Measurements from ENCODE around the gene OR8D2. TPM values are rescaled to one million over a fixed set of nuclear protein-coding genes. Genes with fewer than 3 reads are reported as not detected.

OR8D2 gene, protein sequence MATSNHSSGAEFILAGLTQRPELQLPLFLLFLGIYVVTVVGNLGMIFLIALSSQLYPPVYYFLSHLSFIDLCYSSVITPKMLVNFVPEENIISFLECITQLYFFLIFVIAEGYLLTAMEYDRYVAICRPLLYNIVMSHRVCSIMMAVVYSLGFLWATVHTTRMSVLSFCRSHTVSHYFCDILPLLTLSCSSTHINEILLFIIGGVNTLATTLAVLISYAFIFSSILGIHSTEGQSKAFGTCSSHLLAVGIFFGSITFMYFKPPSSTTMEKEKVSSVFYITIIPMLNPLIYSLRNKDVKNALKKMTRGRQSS
- total RNA-seq (2022; extraction: Qiagen RNA extraction), result not detected in 5 replicates

DNA sequence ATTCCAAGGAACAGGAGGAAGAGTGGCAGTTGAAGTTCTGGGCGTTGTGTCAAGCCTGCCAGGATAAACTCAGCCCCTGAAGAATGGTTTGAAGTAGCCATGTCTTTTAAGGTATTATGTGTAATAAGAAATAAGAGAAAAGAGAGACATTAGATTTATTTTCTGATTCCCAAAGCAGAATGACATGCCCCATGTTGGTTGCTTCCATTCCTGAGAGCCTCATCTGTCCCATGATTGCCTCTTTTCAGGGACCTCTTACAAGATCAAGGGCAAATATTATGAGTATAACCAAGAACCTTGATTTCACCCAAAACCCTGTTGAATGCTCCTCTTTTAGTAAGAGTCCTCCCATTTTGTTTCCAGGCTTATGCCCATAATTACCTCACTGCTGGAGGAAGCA, at the start of gene OR8D2:
TSS of gene OR8D2 (minus strand) at position 101 of the 400 bp plus-strand sequence. CDS start at position 101, 0 bp downstream.

DNA sequence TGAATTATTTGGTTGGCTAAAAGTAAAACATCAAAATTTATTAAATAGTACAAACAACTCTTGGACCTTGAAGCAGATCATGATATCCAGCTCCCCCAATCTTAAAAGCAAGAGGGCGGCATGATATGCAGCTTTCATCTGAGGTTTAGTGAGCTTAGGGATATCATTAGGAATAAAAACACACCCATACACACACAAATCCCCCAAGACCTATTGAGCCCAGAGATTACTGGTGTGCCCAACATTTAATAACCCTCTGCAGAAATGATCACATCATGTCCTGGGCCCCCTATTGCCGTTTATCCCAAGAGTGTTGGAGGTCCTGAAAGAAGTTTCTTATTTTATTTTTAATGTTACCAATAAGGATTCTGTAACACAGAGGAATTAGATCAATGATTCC, 6.1 kb downstream of the OR8D2 start, which contains the start of gene OR8D1:
TSS of gene OR8D1 (minus strand) at position 101 of the 400 bp plus-strand sequence. CDS start 3,183 bp downstream, outside the sequence.

Other genes starting within 250 kb of the OR8D2 start
- gene VWA5A, start 204.7 kb downstream of the OR8D2 start, total RNA-seq (2022; extraction: Qiagen RNA extraction), result 0.20 to 0.45 TPM (median 0.32 TPM) in 5 replicates
- not detected in 5 replicates for gene OR10D3, start 136.9 kb downstream of the OR8D2 start, total RNA-seq (2022; extraction: Qiagen RNA extraction)
- not detected in 5 replicates for gene OR8G1, start 79.1 kb downstream of the OR8D2 start, total RNA-seq (2022; extraction: Qiagen RNA extraction)
- not detected in 5 replicates for gene OR8G5, start 63.8 kb downstream of the OR8D2 start, total RNA-seq (2022; extraction: Qiagen RNA extraction)
- gene OR8D1, start 6.2 kb downstream of the OR8D2 start, total RNA-seq (2022; extraction: Qiagen RNA extraction), result not detected in 5 replicates
- not detected in 5 replicates for gene OR8B2, start 64.3 kb upstream of the OR8D2 start, total RNA-seq (2022; extraction: Qiagen RNA extraction)
- not detected in 5 replicates for gene OR8B3, start 78.8 kb upstream of the OR8D2 start, total RNA-seq (2022; extraction: Qiagen RNA extraction)
- gene OR8B4, start 104.7 kb upstream of the OR8D2 start, total RNA-seq (2022; extraction: Qiagen RNA extraction), result not detected in 5 replicates
- gene OR8B8, start 125.5 kb upstream of the OR8D2 start, total RNA-seq (2022; extraction: Qiagen RNA extraction), result not detected in 5 replicates
- gene OR8B12, start 223.5 kb upstream of the OR8D2 start, total RNA-seq (2022; extraction: Qiagen RNA extraction), result not detected in 5 replicates
- not detected in 5 replicates for gene OR8A1, start 249.8 kb upstream of the OR8D2 start, total RNA-seq (2022; extraction: Qiagen RNA extraction)

Measured in A549 treated with CORT108297 at 1 μM for 4 hours (cell line).